Activated naive CD4-positive, alpha-beta T cell (primary cell): Measurements from ENCODE around the gene MLF2.
A peak's percentile ranks its signal among the peaks of the same experiment; 100 is the strongest.

Experiments
- DNase-seq, 4 experiments: peaks; one replicate each; lab custom pipeline; 2025; lab: John Stamatoyannopoulos, UW

MLF2 gene

DNA sequence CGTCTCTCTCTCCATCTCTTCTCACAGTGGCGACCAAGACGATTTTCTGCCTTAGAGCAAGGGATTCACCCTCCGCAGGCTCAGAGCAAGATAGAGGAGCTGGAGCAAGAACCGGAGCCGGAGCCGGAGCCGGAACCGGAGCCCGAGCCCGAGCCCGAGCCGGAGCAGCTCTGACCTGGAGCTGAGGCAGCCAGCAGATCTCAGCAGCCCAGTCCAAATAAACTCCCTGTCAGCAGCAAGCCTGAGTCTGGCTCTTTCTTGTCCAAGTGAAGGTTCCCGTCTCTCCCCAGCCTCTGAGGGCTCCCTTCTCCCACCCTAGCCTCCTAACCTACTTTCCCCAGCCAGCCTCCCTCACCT, 25.3 kb upstream of the MLF2 start:
- DNase-seq = no peak

DNA sequence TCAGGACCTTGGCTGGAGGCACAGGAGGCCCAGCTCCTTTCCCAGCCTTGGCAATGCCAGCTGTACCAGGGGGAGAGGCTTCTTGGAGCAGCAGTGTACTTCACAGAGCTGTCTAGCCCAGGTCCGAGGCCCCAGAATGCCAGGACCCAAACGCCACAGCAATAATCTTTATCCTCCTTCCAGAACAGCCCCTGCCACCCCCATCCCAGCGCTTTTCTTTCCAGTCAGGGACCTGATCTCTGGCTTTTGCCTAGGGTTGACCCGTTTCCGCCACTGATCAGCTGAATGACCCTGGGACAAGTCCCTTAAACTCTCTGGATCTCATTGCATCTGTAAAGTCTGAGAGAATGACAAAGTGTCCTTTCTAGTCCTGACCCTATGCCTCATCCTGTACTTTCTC, 24.4 kb upstream of the MLF2 start:
- no peak for DNase-seq

DNA sequence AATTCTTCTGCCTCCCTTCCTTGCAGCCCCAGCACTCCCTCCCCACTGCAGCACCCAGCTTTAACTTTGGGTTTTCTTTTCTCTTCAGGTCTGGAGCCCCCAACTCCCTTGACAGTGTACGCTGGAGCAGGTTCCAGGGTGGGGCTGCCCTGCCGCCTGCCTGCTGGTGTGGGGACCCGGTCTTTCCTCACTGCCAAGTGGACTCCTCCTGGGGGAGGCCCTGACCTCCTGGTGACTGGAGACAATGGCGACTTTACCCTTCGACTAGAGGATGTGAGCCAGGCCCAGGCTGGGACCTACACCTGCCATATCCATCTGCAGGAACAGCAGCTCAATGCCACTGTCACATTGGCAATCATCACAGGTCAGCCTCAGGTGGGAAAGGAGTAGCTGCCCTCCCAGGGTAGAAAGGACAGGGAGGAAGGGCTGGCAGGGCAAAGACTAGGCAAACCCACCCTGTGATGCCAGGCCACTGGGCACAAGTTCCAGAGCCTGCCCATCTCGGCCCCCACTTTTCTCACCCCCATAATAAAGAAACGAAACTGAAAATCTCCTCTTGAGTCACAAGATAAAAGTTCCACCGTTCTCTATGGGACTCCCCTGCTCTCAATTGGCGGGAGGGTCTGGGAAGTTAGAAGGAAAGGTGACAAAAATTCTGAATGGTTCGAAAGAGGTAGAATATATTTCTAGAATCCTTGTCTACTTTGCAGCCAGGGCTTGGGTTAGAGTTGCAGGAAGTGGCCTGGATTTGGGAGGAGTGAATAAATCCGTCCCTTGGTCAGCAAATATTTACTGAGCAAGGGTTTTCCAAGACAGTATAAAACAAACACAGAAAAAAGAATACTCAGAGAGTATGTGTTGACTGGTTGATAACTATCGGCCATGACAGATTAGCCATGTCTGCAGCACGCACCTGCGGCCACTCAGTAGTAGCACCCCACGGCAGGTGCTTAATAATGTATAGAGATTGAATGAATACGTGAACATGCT, 22.5 kb upstream of the MLF2 start:
- no peak for DNase-seq

DNA sequence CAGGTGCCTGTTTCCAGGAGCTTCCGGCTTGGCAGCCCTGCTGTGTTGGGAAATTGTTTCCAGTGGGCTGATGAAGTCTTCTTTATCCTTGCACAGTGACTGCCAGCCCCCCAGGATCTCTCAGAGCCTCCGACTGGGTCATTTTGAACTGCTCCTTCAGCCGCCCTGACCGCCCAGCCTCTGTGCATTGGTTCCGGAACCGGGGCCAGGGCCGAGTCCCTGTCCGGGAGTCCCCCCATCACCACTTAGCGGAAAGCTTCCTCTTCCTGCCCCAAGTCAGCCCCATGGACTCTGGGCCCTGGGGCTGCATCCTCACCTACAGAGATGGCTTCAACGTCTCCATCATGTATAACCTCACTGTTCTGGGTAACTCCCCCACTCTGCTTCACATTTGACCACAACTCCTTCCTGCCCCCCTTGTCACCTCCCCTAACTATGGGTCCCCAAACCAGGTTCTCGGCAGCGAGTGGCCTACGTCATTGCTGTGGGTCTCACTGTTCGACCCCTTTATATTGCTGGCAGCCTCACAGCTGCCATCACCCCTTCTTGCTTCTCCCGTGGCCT, 21.6 kb upstream of the MLF2 start:
- DNase-seq = no peak

DNA sequence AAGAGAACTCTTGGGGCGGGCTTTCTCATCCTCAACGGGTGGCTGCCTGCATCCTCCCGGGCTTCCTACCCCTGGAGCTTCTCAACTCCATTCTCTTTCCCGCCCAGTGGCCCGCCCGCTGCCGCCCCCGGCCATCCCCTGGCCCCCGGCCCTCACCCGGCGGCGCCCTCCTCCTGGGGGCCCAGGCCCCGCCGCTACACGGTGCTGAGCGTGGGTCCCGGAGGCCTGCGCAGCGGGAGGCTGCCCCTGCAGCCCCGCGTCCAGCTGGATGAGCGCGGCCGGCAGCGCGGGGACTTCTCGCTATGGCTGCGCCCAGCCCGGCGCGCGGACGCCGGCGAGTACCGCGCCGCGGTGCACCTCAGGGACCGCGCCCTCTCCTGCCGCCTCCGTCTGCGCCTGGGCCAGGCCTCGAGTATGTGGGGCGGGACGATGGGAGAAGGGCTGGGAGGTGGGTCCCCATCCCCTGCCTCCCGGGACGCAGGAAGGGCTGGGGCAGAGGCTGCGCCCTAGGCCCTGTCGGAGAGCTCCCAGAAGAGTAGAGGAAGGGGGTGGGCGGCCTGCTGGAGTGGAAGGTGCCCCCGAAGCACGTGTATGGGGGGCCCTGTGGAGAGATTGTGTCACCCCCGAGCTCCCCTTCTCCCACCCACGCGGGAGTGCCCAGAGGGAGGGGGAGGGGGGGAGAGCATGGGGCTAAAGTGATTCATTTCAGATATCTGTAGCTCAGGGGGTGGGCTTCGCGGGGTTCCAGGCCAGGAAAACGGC, 20.8 kb upstream of the MLF2 start:
- no peak for DNase-seq

DNA sequence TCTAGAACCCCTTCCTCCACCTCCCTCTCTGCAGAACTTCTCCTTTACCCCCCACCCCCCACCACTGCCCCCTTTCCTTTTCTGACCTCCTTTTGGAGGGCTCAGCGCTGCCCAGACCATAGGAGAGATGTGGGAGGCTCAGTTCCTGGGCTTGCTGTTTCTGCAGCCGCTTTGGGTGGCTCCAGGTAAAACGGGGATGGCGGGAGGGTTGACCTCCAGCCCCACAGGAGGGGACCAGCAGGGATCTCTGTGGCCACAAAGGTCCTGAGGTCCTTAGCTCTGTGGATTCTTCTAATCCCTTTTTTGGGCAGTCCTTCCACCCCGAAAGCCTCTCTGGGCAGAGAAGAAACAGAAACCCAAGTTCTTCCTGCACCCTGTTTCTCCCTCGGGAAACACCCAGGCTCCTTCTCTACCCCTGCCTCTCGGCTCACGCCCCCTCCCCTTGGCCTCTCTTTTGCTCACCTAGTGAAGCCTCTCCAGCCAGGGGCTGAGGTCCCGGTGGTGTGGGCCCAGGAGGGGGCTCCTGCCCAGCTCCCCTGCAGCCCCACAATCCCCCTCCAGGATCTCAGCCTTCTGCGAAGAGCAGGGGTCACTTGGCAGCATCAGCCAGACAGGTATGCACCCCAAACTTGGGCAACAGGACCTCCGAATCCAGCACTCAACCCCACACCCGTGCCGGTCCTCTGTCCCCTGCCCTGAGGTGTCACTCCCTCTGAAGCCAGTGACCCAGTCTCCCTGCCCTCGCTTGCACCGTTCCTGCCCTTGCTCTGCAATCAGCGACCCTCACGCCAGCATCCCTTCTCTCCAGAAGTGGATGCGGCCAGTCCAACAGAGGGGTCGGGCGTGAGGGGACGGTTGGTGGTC, 20.0 kb upstream of the MLF2 start:
- DNase-seq = no peak

DNA sequence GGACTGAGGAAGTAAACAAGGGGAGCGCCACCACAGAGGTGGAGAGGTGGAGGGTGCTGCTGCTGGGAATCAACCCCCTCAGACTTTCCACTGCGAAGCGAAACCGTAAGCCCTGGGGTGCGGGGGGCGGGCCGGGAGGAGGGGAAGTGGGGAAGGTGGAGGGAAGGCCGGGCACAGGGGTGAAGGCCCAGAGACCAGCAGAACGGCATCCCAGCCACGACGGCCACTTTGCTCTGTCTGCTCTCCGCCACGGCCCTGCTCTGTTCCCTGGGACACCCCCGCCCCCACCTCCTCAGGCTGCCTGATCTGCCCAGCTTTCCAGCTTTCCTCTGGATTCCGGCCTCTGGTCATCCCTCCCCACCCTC, 19.4 kb upstream of the MLF2 start, which contains the start of gene LAG3:
TSS of gene LAG3 (plus strand) at position 190 of the 365 bp plus-strand sequence. CDS start 333 bp downstream, outside the sequence.
- no peak for DNase-seq

DNA sequence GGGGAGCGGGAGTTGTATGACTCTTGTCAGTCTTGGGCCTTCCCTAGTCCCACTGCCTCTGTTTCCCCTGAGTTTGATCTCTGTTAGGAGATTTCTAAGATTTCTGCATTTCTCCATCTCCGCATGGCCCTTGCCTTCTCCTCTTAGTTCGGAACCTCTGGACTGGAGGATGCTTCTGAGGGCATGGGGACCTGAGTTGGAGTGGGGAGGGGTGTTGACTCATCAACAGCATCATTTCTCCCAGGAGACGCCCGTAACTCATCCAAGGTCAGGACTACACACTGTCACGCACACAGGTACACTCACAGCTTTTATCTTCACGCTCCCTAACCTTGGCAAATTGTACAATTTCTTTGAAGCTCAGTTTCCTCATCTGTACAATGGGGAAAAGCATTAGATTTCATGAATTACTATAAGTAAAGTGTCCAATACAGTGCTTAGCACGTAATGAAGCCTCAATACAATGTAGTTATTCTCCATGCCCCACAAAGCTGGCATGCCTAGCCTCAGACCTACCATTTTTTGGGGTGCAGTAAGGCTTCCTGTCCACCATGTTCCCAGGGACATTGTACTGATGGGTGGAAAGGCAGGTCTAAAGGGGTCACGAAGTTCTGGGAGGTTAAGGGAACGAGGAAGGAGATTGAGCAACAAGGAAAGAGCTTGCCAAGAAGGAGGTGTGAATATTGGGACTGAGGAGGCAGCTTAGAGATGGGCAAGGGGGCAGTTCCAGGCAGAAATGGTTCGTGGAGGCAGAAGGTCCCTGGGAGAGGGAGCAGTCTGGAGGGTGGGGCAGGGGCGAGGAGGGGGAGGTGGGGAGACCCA, 18.8 kb upstream of the MLF2 start:
- no peak for DNase-seq

DNA sequence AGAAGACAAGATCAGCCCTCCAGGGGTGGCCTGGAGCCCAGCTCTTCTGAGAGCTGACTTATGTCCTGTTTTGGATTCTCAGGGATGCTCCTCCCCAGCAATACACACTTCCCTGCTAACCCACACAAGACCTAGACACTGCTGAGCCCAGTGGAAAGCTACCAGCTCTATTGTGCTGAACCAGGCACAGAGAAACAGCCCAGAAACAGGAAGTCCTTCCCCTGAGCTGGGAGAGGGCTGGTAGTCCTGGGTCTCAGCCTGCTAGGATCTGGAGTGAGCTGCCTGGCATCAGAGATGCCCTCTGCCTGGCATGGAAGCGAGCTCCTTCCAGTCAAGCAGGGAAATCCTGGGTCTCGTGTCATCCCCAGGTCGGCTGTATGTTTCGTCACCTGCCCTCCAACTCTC, 18.2 kb upstream of the MLF2 start:
- no peak for DNase-seq

DNA sequence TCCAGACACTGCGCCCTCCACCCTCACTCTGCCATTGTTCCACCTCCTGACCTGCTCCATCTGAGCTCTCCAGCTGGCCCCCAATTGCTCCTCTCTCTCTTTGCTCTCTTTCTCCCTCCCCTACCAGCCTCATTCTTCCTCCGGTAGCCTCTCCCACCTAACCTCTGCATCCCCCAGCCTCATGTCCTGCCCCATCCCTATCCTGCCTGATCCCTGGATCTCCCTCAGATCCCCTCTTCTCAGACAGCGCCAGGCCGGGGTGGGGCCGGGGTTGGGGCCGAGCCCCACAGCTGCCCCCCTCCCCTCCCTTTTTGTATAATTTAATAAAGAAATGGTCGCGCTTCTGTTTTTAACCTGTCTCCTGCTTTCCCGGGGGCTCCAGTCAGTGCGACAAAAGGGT, 17.7 kb upstream of the MLF2 start:
- DNase-seq = no peak

DNA sequence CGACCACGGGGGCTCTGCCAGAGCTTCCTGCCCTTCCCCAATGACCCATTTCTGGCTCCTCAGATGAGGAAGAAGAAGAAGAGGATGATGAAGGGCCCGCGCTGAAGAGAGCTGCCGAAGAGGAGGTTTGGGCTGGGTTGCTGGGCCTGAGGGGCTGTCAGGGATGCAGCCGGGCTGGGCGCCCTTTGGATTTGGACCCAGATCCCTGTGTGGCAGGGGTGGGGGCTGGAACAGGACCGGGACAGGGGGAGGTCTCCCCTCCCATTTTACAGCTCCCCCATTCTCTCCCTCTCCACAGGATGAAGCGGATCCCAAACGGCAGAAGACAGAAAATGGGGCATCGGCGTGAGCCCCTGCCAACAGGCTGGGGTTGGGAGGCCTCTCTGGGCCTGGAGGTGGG, 17.2 kb upstream of the MLF2 start:
- DNase-seq = no peak

DNA sequence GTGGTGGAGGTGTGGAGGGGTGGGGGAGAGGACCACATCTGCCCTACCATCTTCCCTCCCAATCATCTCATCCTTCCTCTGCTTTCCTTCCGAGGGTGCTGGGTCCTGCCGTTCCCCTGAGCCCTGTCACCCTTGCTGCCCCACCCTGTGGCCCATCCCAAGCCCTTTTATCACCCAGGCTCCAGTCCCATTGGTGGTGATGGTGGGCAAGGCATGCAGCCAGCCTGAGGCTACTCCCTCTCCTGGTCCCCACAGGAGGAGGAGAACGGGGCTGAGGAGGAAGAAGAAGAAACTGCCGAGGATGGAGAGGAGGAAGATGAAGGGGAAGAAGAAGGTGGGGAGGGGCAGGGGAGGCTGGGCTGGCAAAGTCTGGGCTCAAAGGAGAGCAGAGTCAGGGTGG, 16.7 kb upstream of the MLF2 start:
- DNase-seq = no peak

DNA sequence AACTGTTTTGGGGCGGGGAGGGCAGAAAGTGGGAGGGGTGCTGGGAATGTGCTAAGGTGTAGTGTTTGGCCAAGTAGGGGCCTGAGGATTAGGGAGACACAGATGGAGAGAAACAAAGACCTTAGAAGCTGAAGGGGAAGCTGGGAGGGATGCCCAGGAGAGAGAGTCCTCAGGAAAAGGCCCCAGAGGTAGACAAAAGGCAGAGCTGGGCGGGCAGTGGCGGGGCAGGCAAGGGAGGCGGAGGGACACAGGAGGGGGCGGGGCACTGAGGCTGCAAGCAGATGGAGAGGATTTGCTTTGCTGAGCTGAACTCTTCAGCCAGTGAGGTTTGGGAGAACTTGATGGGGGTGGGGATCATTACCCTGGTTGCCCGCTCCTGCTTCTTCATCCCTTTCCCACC, 16.0 kb upstream of the MLF2 start:
- no peak for DNase-seq

DNA sequence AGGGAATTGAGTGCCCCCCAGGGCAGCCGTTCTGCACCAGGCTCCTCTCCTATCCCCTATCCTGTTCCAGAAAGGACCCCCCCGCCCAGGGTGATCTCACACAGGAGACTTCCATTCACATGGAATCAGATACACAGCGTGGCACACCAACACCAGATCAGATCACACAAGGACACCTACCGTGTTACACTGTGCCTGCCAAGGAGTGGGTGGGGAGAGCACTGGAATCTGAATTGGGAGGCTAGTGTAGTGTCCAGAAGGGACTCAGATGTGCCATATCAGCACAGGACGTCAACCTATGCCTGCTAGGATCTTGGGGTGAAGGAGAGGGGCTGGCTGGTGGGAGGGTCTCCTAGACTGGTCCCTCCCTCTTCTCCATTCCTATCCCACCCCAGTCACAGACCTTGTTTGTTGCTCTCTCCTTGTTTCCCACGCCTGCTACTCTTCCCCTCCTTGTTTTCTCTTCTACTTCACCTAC, 15.5 kb upstream of the MLF2 start:
- DNase-seq = no peak

DNA sequence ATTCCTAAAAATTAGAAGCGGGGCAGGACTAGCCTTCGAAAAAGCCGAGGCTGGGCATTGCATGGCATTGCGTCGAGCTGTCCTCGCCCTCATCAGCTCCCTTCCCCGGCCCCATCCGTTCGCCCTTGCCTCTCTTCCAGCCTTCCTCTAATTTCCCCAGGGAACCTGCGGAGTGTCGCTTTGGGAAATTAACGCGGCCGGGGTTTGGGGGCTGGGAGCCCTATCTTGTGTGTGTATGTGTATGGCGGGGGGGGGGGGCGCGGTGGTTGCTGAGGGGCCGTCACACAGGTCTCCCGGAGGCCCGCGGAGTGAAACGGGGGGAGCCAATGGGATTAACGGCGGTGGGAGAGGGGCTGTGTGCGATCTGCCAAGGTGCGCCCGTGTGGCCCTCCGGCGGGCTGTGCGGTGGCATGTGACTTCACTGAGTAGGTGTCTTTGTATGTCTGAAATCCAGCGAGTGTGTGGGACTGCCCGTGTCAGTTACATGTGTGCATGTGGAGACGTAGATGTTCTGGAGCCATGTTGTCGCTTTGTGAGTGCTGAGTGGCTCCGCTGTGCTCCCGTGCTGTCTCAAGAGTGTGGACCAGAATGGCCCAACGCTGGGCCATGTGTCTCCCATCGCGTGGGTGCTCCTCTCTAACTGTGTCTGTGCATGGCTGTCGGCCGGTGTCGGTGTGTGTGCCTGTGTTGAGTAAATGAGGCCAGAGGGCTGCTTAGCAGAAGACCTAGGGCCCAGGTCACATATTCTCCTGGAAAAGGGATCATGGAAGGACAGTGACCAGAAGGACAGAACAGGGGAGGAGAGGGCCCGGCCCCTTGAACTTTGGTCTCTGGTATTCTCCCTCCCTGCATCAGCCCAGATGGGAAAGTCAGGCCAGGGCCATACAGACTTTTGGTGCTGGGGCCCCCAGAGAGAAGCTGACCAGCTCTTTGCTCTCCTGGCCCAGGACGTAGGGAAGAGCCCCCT, 14.7 kb upstream of the MLF2 start:
- DNase-seq = no peak

DNA sequence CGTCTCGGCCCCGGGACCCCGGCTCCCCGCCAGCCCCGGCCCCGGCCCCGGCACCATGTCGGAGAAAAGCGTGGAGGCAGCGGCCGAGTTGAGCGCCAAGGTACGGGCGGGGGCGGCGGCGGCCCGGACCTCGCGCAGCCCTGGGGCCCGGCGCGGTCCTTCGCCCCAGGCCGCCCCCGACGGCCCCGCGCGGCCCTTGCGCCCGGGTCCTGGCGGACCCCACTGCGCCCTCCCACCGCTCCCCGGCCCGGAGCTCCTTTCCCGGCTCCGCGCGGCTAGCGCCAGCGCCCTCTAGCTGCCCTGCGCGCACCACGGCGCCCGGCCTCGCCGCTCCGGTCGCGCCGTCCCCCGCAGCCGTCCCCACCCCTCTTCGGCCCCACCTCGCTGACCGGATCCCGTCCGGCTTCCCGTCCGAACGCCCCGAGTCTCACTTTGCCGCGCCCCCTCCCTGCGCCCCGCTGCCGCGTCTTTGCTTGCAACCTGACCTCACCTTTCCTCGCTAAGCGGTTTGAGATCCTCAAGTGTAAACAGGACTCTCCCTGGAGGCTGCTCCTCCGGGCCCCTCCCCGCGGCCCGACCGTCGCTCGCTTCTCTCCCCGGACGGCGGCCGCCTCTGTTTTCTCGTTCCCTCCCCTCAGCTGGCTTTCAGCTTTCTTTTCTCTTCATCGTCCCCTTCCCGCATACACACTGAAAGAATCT, 13.9 kb upstream of the MLF2 start:
- peak in 1 of 4 experiments; percentile 41 for DNase-seq

DNA sequence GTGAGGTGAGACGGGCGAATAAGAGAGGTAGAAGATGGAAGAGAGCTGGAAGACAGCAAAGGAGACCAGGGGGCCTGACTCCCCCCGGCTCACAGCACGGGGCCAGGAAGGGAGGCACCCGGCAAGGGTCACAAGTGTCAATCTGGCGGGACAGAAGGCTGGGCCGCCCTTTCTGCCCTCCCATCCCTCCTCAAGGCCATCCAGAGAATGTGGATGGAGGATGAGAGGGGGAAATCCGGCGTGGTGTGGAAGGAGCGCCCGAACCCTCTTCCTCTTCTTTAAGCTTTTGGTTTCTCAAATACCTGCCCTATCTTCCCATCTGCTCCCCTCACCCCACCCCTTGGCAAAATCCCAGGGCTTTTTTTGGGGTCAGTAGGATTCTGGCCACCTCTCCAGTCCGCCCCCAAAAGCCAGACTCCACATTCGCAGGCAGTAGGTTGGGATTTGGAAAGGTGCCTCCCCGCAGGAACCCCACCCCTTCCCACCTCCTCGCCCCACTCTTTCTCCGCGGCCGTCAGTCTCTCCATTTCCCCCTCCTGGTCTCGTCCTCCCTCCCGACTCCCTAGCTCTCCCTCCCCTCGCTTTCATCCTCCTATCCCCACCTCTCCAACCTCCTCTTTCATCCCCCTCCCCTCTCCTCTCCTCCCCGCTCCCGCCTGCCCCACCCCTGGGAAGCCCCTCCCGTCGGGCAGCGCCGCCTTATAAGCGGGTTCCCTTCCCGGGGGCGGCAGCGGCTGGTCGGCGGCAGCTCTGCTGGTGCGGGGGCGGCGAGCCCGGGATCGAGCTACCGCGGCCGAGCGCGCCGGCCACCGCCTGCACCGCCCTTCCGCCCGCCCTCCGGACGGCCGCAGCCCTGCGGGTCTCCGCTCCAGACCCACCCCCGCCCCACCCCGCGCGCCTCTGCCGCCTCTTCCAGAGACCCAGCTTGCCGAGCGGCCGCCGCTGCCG, 13.0 kb upstream of the MLF2 start, which contains the start of gene PTMS:
TSS of gene PTMS (plus strand) at position 730 of the 948 bp plus-strand sequence. CDS start 343 bp downstream, outside the sequence.
- no peak for DNase-seq
